Loucy (cell line): Measurements from ENCODE around the gene ABHD12.

Experiments
- EZH2phosphoT487 ChIP-seq: fragments of 200-600 bp; IDR thresholded peaks from 2 replicates; pipeline ENCODE4 v1.6.1; 2018; ENCODE audit warnings: antibody characterized with exemption, mild to moderate bottlenecking, moderate library complexity, borderline replicate concordance
- TF ChIP-seq, protein P1 (sequence below): fragments of 200-600 bp; sonication (generic); conservative IDR thresholded peaks from 2 replicates; pipeline ENCODE4 v1.5.1; 2014; ENCODE audit warnings: mild to moderate bottlenecking, antibody characterized with exemption, low read length

DNA sequence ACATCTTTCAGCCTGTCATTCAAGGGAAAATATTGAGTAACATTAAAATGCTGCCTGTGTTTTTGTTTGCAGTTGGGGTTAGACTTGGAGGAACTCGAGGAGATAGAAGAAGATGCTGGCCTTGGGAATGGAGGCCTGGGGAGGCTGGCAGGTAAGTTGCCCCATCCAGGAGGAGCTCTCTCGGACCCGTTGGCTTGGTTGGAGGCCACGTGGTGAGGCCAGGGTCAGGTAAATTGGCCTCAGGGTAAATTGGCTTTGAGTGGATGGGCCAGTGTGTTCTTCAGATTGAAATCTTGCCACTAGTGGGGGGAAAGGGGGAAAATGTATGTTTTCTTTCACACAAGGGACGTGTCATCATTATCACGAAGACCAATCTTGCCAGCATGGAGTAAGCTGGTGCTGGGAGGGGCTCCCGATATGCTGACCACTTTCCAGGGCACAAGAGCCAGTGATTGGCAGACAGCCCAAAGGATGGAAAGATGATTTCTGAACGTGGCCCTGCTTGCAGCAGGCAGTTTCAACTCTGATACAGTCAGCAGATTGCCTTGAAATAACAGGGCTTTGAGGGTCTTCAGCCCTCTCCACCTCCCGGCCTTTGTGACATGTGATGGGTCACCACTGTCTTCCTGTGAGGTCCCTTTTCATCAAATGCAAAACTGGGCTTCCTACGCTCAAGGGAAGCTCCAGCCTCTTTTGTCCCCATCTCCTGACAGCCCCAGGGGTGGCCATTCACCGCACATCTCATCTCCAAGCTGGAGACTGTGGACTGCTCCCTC is 121.4 kb downstream of the ABHD12 start:
- TF ChIP-seq, protein P1, sequence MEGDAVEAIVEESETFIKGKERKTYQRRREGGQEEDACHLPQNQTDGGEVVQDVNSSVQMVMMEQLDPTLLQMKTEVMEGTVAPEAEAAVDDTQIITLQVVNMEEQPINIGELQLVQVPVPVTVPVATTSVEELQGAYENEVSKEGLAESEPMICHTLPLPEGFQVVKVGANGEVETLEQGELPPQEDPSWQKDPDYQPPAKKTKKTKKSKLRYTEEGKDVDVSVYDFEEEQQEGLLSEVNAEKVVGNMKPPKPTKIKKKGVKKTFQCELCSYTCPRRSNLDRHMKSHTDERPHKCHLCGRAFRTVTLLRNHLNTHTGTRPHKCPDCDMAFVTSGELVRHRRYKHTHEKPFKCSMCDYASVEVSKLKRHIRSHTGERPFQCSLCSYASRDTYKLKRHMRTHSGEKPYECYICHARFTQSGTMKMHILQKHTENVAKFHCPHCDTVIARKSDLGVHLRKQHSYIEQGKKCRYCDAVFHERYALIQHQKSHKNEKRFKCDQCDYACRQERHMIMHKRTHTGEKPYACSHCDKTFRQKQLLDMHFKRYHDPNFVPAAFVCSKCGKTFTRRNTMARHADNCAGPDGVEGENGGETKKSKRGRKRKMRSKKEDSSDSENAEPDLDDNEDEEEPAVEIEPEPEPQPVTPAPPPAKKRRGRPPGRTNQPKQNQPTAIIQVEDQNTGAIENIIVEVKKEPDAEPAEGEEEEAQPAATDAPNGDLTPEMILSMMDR, result no peak
- TF ChIP-seq EZH2phosphoT487, result no peak
